Epithelial cell of esophagus (primary cell): ENCODE results near the gene ZNF470.

ENCODE experiments used
- DNase-seq: peaks from one replicate; pipeline ENCODE4 v3.0.0; 2010; ENCODE audit warnings: low read depth
- H3K4me3 ChIP-seq: 2 replicates; pipeline ENCODE4 v1.5.1; 2011; ENCODE audit warnings: mild to moderate bottlenecking, low read length, control low read depth
- TF ChIP-seq, protein P1 (sequence below): IDR thresholded peaks from 2 replicates; pipeline ENCODE4 v1.5.1; 2011; ENCODE audit warnings: low read depth, mild to moderate bottlenecking, low read length, control low read depth, inconsistent platforms; ENCODE audit not compliant: insufficient read depth; ENCODE audit errors: missing control alignments

Gene ZNF470

DNA sequence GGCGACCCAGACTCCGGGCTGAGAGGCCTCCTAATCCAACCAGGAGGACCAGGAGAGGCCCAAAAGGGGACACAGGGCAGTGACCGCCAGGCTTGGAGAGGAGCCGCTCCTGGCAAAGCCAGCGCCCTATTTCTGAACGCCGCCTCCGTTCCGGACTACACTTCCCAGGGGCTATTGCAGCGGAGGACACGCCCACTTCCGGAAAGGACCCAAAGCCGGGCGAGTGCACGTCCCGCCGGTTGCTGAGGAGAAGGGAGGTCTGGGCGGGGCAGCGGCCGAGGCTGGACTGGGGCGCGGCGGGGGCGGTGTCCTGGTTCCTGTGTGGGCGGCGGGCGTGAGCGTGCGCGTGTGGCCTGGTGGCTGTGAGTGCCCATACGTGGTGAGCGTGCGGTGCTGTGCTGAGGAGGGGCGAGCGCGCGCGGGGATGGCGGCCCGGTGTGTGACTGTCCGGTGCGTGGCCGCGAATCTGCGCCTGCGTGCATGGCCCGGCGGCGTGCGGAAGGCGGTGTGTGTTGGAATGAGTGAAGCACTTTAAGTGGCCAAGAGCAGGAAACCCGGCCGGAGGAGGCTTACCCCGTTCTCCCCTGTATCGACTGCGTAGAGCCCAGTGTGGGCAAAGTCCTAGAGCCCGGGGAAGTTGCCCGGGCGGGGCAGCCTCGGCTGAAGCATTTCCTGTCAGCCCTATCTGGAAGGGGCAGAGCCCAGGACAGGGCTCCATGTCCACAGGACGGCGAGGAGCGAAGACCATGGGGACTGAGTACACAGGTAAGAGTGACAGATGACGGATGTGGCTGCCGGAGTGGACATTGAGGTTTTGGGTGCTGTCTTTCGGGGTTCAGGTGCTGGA is at the start of gene ZNF470:
Gene ZNF470, plus strand, starts transcription at position 195 of the 847 bp plus-strand sequence. CDS start 2,844 bp downstream, outside the sequence.
- DNase-seq = peak; percentile 95
- H3K4me3 ChIP-seq = peak within 1 kb of the TSS; percentile 99
- TF ChIP-seq, protein P1, sequence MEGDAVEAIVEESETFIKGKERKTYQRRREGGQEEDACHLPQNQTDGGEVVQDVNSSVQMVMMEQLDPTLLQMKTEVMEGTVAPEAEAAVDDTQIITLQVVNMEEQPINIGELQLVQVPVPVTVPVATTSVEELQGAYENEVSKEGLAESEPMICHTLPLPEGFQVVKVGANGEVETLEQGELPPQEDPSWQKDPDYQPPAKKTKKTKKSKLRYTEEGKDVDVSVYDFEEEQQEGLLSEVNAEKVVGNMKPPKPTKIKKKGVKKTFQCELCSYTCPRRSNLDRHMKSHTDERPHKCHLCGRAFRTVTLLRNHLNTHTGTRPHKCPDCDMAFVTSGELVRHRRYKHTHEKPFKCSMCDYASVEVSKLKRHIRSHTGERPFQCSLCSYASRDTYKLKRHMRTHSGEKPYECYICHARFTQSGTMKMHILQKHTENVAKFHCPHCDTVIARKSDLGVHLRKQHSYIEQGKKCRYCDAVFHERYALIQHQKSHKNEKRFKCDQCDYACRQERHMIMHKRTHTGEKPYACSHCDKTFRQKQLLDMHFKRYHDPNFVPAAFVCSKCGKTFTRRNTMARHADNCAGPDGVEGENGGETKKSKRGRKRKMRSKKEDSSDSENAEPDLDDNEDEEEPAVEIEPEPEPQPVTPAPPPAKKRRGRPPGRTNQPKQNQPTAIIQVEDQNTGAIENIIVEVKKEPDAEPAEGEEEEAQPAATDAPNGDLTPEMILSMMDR = no peak

GRCh38 chr19:56525214-56525860 is 41.9 kb upstream of the ZNF470 start:
- TF ChIP-seq, protein P1 = no peak
- H3K4me3 ChIP-seq = no peak overlapping the region
- DNase-seq = no peak

- peak overlapping the region; percentile 72 for H3K4me3 ChIP-seq
- DNase-seq = no peak
- TF ChIP-seq, protein P1 = no peak
These were observed 29.8 kb upstream of the ZNF470 start for GRCh38 chr19:56537442-56537841.

DNA sequence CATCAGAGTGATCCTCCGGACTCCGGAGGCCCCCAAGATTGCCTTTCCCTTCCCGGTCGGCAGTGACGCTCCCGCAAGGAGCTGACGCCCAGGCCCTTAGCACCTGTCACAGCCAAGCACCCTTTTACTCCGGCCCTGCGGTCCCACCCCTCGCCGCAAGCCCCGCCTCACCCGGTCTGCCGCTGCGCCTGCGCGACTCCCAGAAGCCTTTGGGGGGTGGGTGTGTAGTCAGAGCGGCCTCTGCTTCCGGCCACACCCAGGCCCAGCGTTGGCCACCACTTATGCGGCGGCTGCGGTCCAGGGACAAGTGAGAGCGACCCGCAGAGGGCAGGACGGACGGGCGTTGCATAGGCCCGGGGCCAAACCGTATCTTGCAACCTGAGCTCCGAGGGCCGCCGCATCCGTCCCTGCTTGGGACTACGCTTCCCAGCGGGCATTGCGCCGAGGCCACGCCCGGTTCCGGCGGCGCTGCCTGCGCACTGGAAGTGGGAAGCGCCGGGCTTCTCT is 29.0 kb upstream of the ZNF470 start:
- H3K4me3 ChIP-seq = peak overlapping the region; percentile 72
- TF ChIP-seq, protein P1 = no peak
- peak; percentile 94 for DNase-seq

- TF ChIP-seq, protein P1 = no peak
- DNase-seq = no peak
- H3K4me3 ChIP-seq = peak within 1 kb of the TSS; percentile 72
These were observed 28.5 kb upstream of the ZNF470 start, which contains the start of gene ZFP28 for GRCh38 chr19:56538761-56539263. ZFP28 (plus strand) TSS chr19:56538948; CDS start chr19:56539019, 71 bp downstream.

- H3K4me3 ChIP-seq = no peak overlapping the region
- TF ChIP-seq, protein P1 = no peak
- no peak for DNase-seq
These were observed 23.5 kb upstream of the ZNF470 start for GRCh38 chr19:56543776-56544175.
